ENCODE results near the gene RALGDS.
"Not testable (repeated sequence)": the region's sequence is repeated elsewhere in the genome, so short reads cannot be mapped to it uniquely, and the experiment has no call there.

RALGDS gene

DNA sequence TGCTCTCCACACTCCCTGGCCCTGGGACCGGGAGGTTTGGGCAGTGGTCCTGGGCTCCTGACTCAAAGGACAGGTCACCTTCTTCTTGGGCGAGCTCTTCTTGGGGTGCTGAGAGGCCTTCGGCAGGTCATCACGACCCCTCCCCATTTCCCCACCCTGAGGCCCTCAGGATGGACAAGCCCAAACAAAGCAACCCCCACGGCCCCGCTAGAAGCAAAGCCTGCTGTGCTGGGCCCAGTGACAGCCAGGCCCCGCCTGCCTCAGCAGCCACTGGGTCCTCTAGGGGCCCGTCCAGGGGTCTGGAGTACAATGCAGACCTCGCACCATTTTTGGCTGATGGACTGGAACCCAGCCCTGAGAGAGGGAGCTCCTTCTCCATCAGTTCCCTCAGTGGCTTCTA, 37.4 kb downstream of the RALGDS start:
- not testable (repeated sequence) for DNase-seq

DNA sequence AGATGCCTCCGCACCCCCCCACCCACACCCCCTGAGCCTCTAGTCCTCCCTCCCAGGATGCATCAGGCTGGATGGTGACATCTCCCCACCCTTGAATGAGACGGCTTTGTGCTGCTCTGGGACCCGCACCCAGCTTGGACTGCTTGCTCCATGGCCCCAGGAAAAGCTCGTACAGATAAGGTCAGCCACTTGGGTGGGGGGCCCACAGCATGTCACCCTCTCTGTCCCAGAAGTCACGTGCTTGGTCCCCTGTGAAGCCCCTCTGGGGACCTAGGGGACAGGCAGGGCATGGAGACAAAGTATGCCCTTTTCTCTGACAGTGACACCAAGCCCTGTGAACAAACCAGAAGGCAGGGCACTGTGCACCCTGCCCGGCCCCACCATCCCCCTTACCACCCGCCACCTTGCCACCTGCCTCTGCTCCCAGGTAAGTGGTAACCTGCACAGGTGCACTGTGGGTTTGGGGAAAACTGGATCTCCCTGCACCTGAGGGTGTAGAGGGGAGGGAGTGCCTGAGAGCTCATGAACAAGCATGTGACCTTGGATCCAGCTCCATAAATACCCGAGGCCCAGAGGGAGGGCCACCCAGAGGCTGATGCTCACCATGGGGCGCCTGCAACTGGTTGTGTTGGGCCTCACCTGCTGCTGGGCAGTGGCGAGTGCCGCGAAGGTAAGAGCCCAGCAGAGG, 38.9 kb downstream of the RALGDS start:
- DNase-seq = not testable (repeated sequence)

DNA sequence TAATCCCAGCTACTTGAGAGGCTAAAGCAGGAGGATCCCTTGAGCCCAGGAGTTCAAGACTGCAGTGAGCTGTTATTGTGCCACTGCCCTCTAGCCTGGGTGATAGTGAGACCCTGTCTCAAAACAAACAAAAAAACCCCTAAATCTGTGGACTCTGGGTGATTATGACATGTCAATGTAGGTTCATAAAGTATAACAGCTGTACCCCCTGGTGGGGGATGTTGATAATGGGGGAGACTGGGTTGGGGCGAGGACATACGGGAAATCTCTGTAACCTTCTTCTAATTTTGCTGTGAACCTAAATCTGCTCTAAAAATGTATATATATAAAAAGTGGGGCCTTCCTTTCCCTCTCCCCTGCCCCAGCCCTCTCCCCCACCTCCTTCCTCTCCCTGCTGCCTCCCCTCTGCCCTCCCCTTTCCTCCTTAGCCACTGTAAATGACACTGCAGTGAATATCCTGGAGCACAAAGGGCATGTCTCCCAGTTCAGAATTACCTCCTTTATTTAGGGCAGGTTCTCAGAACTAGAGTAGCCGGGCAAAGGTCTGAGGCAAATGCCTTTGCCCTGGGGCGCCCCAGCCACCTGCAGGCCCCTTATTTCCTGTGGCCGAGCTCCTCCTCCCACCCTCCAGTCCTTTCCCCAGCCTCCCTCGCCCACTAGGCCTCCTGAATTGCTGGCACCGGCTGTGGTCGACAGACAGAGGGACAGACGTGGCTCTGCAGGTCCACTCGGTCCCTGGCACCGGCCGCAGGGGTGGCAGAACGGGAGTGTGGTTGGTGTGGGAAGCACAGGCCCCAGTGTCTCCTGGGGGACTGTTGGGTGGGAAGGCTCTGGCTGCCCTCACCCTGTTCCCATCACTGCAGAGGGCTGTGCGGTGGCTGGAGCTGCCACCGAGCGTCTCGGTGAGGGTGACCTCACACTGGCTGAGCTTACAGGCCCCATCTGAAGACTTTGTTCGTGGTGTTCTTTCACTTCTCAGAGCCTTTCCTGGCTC, 40.0 kb downstream of the RALGDS start:
- DNase-seq = not testable (repeated sequence)

DNA sequence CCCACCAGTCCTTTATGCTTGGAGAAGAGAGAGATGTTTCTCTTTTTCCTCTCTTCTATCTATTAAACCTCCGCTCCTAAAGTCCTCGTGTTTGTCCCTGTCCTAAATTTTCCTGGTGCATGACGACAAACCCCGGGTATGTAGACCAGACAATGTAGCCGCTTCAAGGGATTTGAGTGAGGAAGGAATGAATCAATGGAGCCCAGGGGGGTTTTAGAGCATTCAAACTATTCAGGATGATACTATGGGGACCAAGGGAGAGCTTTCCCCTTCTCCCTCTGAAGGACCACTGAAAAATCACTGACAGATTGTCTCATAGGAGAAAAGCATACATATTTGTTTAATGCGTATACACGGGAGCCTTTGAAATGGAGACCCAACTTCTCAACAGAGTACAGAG, 40.9 kb downstream of the RALGDS start:
- DNase-seq = no peak

DNA sequence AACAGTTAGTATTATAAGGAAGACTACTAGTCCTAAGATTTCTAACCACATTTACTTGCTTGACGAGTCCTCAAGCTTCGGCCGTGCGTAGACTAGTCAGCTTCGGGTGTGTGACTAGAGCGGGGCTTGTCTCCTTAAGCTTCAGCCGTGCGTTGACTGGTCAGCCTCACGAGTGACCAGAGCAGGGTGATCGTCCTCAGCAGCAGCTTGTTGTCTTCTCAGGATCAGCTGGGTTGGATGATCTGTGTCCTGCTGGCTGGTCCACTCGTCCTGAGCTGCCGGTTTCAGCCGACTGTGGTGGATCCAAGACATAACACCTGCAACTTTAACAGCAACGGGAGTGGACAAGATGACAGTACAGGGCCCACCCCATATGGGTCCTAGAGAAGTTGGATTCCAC, 42.6 kb downstream of the RALGDS start:
- DNase-seq = no peak

DNA sequence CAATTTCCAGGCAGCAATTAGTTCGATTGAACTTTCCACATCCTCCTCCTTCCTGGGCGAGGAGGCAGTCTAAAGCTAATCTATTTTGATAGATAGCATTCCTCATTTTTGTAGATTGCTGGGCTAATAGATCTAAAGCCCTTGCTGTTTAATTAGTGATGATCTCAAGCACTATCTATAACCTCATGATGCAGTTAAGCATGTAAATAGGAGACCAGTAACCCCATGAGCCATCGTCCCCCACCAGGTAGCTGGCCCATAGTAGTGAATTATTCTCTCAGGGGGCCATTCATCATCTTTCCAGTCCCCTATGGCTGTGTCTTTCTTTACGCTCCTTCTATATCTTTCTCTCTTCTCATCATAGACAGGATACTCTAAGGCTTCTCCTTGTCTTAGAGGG, 44.3 kb downstream of the RALGDS start:
- no peak for DNase-seq

DNA sequence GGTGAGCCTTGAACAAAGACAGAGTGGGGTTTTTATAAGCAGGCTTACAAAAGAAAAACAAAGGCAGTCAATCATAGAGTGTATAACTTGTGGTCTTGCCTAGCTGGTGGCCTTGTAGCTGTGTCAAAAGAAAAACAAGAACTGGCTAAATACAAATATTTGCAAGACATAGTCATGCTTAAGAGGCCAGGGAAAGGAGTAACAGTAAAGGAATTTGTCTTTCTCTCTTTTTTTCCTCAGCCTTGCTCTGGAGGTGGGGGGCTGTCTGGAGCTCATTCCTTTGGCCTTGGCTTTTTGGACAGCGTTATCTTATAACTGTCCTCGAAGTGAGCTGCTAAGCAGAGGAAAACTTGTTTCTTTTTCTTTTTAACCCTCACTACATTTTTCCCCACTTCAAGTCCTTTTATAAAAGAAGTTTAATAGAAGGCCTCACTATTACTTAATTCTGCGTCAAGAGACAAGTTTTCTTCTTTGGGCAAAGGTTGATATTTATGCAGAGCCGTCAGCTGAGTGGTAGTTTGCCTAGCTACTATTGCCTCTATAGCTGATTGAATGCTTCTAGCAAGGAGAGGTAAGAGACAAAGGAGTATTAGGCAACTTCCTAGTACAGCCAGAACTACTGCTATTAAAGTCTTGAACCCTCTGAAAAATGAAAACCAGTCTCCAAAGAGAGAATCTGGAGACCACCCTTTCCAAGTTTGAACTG, 45.0 kb downstream of the RALGDS start:
- DNase-seq = no peak

DNA sequence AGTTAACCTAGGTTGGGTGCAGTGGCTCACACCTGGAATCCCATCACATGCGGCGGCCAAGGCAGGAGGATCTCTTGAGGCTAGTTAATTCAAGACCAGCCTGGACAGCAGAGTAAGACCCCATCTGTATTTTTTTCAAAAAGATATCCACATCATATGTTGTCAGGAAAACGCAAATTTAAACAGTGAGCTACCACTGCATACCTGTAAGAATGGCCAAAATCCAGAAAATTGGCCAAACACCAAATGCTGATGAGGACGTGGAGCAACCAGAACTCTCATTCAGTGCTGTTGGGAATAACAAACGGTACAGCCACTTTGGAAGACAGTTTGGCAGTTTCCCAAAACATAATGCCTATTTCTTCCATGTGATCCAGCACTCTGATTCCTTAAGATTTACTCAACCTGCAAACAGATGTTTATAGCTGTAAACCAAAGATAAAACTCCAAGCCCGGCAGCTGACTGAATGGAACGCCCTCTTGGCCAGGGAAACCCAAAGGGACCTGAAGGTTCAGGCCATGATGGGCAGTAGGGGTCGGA, 46.9 kb downstream of the RALGDS start:
- DNase-seq = no peak

DNA sequence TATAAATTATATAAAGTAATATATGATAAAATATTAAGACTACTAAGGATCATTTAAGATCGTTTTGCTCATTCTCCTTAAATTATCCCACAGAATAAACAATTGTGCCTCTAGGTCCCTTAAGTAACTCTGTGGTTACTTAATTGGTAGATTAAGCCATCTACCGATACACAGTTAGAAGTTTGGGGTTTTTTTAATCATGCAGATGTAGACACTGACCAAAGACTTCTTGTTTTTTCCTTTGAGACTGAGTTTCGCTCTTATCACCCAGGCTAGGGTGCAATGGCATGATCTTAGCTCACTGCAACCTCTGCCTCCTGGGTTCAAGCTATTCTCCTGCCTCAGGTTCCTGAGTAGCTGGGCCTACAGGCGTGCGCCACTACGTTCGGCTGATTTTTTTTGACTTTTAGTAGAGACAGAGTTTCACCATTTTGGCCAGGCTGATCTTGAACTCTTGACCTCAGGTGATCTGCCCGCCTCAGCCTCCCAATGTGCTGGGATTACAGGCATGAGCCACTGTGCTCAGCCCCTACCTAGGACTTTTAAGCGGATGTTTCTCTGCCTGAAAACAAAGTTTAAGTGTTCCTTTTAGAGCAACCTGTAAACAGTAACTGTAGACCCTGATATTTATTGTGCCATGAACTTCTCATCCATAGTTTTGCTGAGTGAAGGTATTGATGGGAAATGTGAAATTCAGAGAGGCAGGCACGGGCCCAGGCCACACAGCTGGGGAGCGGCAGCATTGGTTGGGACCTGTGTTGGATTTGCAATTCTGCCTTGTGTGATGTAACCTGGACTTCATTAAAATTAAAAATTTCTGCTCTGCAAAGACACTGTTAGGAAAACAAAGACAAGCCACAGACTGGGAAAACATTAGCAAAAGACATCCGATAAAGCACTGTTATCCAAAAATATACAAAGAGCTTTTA, 47.7 kb downstream of the RALGDS start:
- no peak for DNase-seq

DNA sequence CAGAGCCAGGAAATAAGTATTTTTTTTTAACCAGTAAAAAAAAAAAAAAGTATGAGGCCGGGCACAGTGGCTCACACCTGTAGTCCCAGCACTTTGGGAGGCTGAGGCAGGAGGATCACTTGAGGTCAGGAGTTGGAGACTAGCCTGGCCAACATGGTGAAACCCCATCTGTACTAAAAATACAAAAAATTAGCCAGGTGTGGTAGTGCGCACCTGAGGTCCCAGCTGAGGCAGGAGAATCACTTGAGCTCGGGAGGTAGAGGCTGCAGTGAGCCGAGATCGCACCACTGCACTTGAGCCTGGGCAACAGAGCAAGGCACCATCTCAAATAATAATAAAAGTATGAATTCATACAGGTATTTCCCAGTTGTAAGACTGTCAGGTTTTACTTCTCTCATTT, 48.8 kb downstream of the RALGDS start:
- DNase-seq = not testable (repeated sequence)

DNA sequence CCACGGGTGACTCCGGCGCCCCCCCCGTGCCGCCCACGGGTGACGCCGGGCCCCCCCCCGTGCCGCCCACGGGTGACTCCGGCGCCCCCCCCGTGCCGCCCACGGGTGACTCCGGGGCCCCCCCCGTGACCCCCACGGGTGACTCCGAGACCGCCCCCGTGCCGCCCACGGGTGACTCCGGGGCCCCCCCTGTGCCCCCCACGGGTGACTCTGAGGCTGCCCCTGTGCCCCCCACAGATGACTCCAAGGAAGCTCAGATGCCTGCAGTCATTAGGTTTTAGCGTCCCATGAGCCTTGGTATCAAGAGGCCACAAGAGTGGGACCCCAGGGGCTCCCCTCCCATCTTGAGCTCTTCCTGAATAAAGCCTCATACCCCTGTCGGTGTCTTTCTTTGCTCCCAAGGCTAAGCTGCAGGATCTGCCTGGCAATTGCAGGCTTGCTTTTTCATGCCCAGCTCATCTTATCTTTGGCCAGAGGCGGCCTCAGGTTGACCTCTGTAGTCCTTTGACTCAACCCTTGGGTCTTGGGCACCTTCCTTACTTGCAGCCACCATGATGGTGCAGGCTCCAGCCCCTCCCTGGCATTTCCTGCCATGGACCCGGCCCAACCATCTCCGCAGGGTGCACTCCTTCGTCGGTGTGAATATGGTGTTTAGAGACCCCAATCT, 49.4 kb downstream of the RALGDS start:
- no peak for DNase-seq

DNA sequence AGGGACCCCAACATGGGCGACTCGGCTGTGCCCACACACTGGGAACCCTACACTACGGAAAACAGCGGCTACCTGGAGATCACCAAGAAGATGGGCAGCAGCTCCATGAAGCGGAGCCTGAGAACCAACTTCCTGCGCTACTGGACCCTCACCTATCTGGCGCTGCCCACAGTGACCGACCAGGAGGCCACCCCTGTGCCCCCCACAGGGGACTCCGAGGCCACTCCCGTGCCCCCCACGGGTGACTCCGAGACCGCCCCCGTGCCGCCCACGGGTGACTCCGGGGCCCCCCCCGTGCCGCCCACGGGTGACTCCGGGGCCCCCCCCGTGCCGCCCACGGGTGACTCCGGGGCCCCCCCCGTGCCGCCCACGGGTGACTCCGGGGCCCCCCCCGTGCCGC, 50.1 kb downstream of the RALGDS start:
- not testable (repeated sequence) for DNase-seq

DNA sequence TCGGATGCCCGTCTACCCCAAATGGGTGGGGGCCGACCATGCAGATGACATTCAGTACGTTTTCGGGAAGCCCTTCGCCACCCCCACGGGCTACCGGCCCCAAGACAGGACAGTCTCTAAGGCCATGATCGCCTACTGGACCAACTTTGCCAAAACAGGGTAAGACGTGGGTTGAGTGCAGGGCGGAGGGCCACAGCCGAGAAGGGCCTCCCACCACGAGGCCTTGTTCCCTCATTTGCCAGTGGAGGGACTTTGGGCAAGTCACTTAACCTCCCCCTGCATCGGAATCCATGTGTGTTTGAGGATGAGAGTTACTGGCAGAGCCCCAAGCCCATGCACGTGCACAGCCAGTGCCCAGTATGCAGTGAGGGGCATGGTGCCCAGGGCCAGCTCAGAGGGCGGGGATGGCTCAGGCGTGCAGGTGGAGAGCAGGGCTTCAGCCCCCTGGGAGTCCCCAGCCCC, 50.5 kb downstream of the RALGDS start:
- DNase-seq = not testable (repeated sequence)

DNA sequence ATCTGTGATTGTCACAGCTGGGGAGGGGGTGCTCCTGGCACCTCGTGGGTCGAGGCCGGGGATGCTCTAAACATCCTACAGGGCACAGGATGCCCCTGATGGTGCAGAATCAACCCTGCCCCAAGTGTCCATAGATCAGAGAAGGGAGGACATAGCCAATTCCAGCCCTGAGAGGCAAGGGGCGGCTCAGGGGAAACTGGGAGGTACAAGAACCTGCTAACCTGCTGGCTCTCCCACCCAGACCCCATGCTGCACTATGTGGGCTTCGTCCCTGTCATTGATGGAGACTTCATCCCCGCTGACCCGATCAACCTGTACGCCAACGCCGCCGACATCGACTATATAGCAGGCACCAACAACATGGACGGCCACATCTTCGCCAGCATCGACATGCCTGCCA, 52.6 kb downstream of the RALGDS start:
- DNase-seq = not testable (repeated sequence)

DNA sequence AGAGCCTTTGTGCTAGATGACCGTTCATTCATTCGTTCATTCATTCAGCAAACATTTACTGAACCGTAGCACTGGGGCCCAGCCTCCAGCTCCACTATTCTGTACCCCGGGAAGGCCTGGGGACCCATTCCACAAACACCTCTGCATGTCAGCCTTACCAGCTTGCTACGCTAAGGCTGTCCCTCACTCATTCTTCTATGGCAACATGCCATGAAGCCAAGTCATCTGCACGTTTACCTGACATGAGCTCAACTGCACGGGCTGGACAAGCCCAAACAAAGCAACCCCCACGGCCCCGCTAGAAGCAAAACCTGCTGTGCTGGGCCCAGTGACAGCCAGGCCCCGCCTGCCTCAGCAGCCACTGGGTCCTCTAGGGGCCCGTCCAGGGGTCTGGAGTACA, 53.2 kb downstream of the RALGDS start:
- no peak for DNase-seq

DNA sequence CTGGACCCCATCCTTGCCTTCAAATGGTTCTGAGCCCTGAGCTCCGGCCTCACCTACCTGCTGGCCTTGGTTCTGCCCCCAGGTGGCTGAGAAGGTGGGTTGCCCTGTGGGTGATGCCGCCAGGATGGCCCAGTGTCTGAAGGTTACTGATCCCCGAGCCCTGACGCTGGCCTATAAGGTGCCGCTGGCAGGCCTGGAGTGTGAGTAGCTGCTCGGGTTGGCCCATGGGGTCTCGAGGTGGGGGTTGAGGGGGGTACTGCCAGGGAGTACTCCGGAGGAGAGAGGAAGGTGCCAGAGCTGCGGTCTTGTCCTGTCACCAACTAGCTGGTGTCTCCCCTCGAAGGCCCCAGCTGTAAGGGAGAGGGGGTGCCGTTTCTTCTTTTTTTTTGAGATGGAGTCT, 54.0 kb downstream of the RALGDS start:
- DNase-seq = no peak

DNA sequence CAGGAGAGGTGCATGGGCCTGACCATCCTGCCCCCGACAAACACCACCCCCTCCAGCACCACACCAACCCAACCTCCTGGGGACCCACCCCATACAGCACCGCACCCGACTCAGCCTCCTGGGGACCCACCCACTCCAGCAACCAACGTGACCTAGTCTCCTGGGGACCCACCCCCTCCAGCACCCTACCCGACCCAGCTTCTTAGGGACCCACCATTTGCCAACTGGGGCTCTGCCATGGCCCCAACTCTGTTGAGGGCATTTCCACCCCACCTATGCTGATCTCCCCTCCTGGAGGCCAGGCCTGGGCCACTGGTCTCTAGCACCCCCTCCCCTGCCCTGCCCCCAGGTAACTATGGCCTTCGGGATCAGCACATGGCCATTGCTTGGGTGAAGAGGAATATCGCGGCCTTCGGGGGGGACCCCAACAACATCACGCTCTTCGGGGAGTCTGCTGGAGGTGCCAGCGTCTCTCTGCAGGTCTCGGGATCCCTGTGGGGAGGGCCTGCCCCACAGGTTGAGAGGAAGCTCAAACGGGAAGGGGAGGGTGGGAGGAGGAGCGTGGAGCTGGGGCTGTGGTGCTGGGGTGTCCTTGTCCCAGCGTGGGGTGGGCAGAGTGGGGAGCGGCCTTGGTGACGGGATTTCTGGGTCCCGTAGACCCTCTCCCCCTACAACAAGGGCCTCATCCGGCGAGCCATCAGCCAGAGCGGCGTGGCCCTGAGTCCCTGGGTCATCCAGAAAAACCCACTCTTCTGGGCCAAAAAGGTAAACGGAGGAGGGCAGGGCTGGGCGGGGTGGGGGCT, 54.7 kb downstream of the RALGDS start:
- no peak for DNase-seq

DNA sequence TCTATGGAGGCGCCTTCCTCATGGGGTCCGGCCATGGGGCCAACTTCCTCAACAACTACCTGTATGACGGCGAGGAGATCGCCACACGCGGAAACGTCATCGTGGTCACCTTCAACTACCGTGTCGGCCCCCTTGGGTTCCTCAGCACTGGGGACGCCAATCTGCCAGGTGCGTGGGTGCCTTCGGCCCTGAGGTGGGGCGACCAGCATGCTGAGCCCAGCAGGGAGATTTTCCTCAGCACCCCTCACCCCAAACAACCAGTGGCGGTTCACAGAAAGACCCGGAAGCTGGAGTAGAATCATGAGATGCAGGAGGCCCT, 56.0 kb downstream of the RALGDS start:
- DNase-seq = no peak

DNA sequence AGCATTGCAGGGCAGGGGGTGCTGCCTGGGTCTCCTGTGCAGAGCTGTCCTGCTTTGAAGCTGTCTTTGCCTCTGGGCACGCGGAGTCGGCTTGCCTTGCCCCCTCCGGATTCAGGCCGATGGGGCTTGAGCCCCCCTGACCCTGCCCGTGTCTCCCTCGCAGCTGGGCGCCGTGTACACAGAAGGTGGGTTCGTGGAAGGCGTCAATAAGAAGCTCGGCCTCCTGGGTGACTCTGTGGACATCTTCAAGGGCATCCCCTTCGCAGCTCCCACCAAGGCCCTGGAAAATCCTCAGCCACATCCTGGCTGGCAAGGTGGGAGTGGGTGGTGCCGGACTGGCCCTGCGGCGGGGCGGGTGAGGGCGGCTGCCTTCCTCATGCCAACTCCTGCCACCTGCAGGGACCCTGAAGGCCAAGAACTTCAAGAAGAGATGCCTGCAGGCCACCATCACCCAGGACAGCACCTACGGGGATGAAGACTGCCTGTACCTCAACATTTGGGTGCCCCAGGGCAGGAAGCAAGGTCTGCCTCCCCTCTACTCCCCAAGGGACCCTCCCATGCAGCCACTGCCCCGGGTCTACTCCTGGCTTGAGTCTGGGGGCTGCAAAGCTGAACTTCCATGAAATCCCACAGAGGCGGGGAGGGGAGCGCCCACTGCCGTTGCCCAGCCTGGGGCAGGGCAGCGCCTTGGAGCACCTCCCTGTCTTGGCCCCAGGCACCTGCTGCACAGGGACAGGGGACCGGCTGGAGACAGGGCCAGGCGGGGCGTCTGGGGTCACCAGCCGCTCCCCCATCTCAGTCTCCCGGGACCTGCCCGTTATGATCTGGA, 56.6 kb downstream of the RALGDS start:
- DNase-seq = no peak

All from stimulated activated naive CD4-positive, alpha-beta T cell treated with Interleukin-2 at 50 U/mL for 16 hours (primary cell).